Ureter (tissue), 1 donor: ENCODE measurements around the gene SIRPB1. TPM values are rescaled to one million over a fixed set of nuclear protein-coding genes. Genes with fewer than 3 reads are reported as not detected.
"Not testable (repeated sequence)": the region's sequence is repeated elsewhere in the genome, so short reads cannot be mapped to it uniquely, and the experiment has no call there.

Experiments
- DNase-seq: peaks from one replicate; pipeline ENCODE4 v3.0.0-alpha.2; 2020; ENCODE audit warnings: low spot score
- total RNA-seq: library from RNA; stranded (reverse); gene quantifications from one replicate; pipeline ENCODE4 v1.2.4, GENCODE V29; 2023
- donor health status: DM: yes; HTN: yes; CAD: no.

Gene SIRPB1
- total RNA-seq, 1 donor from 2014 or later: 5.9 TPM

DNA sequence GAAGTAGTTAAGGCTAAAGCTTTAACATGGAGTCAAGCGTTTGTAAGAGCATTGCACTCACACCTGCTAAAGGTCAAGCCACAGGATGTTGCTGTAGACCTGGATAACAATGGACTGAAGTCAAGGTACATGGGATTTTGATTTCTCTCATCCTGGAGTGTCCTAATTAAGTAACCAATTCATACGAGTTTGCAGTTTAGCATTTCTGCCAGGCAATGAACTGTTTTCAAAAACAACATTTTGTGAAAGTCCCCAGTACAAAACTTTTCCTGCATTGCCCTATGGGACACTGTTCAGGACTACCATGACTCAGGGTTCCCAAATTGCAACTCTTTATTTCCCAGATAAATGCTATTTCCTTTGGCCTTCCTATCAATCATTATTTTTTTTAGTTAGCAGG lies 17.4 kb upstream of the SIRPB1 start:
- DNase-seq: no peak

- no peak for DNase-seq
Observed at GRCh38 chr20:1636621-1637020, 16.8 kb upstream of the SIRPB1 start.

- no peak for DNase-seq
Observed at GRCh38 chr20:1635291-1635979, 15.6 kb upstream of the SIRPB1 start.

GRCh38 chr20:1633535-1633934 lies 13.7 kb upstream of the SIRPB1 start:
- no peak for DNase-seq

DNA sequence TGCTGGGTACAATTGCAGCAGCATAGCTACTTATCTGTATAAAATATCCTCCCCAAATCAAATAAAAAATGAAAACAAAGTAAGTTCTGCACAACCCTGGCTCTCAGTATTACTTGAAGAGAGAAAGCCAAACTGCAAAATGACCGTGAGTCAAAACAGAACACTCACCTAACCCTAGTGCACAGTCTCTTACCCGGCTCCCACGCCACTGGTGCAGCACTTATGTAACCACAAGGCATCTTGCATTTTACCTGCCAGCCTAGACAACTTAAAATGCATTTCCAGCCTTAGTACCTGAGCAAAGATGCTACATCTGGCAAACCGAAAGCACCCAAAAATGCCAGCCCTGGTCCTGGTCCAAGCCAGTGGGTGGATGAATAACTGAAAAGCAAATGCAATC lies 12.4 kb upstream of the SIRPB1 start:
- DNase-seq: no peak

DNA sequence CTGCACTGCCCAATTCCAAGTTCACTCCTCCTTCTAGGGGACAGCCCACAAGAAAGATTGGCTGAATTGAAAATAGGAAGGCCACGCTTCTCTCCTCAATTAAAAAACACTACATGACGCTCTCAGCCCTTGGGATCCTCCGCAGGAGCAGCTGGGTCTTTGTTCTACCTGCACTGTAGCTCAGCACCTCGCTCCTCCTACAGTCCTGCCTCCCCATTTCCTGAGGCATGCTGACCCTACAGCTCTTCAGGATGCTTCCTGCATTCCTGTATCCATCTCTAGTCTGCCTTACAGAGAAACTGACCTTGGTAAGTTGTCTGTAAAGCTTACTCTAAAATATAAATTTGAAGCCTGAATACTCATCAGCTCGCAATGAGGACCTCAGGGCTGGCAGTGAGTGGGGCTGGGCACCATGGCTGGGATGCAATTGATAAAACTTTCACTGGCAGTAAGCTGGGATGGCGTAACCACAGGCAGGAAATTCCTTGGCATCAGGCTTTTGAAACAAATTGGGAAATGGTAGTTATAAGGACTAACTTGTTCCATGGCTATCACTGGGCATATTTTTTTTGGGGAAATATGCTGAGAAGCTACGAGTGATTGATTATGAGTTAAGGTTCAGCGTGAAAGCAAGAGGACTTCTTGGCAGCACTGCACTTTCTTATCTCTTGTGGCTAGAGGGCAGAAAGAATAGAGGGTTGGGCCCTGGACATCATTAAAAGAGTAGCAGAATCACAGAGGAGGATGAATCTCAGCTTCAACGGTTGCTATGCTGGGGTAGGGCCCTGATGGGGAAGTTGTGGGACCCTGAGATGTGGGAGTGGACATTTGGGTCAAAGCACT lies 11.7 kb upstream of the SIRPB1 start:
- DNase-seq: no peak

DNA sequence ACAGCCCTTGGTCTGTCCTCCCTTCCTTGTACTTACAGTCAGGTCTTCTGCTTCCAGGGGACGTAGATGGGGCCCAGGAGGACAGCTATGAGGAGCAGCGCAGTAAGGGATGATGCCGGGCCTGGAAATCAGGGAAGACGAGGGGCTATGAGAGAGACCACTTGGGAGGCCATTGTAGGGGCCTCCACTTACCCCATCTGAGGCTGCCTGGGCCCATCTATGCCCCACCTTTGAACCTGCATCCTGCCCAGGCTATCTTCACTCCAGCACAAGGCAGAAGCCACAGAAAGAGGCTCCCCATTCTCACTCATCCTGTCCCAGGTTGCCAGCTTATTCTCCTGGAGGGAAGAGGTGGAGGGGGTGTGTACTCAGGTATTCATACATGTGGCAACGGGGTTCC lies 10.4 kb upstream of the SIRPB1 start:
- DNase-seq: no peak

DNA sequence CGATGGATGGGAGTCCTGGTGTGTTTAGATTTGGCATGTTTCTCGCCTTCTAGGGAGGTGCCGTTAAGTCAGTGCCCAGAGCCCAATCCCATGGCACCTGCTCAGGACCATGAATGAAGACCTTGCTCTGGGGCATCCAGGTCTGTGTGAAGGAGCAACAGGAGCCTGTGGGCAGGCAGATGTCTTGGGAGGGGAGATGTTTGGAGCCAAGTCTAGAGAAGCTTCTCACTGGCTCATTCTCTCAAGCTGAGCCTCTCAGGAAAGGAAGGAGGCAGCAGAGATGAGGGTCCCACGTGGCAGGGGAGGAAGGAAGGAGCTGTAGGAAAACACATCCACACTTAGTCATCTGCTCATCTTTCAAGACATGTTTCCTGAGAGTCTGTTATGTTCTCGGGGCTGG lies 9.5 kb upstream of the SIRPB1 start:
- no peak for DNase-seq

DNA sequence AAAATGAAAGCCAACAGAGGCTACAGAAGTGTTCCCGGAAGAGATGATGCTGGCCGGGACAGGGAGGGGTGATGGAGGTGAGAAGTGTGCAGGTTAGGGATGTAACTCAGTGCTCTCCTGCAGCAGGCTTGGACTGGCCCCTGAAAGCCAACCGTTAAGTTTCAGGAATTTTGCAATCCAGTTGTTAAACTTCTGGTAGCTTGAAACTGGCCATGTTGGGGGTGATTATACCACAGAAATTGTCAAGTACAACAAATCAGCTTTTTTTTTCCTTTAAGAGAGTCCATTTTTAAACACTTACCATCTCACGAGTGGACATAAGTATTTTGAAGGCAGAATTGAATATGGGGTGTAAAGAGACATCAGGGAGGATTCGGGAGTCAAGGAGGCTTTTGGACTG lies 8.8 kb upstream of the SIRPB1 start:
- DNase-seq: no peak

GRCh38 chr20:1627200-1627550 lies 7.4 kb upstream of the SIRPB1 start:
- no peak for DNase-seq

DNA sequence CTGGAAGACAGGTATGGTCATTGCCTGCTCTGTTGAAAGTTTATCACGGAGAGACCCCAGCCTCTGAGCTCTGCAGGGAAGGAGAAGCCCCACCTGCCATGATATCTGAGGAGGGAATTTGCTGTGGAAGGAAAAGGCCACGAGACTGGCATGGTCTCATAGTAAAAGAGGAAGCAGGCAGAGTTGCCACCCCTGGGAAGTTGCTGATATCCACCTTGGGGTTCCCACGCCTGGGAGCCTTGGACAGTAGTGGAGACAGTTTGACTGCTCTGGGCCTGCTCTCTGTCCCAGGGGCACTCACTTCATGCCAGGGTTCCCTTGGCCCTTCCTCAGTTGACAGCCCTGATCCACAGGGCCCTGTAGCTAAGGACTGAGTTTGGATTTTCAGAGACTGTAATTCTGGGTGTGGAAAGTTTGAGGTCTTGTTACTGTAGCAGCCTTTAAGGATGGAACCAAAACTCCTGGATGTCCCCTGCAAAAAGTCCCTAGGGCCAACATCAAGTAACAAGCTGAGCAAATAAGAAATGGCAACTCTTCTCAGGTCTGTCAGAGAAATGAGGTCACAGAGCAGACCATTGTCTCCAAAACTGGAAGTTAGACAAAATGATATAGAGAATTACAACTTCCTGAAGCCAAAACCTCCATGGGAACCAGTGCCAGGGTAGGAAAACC lies 6.9 kb upstream of the SIRPB1 start:
- DNase-seq: no peak

DNA sequence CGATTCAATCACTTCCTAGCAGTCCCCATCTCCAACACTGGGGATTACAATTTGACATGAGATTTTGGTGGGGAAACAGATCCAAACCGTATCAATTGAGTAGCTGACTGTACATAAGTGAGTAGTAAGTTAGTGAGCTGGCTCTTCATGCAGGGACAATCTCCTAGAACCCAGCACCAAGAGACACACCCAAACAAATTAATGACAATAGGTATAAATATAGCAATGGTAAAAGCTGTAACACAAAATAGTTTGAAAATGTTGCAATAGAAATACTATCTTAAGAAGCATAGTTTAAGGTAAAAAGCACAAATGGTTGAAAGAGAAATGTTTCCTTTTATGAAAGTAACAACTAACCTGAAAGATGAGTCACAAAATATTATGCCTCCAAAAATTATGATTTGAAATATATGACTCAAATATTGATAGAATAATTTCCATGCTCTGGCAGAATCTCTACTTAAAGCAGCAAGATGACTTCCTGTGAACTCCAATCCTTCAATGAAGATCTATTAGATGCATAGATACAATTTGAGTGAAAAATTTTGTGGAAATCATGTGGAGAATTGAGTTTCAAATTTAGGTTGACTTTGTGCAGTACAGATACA lies 5.4 kb upstream of the SIRPB1 start:
- no peak for DNase-seq

DNA sequence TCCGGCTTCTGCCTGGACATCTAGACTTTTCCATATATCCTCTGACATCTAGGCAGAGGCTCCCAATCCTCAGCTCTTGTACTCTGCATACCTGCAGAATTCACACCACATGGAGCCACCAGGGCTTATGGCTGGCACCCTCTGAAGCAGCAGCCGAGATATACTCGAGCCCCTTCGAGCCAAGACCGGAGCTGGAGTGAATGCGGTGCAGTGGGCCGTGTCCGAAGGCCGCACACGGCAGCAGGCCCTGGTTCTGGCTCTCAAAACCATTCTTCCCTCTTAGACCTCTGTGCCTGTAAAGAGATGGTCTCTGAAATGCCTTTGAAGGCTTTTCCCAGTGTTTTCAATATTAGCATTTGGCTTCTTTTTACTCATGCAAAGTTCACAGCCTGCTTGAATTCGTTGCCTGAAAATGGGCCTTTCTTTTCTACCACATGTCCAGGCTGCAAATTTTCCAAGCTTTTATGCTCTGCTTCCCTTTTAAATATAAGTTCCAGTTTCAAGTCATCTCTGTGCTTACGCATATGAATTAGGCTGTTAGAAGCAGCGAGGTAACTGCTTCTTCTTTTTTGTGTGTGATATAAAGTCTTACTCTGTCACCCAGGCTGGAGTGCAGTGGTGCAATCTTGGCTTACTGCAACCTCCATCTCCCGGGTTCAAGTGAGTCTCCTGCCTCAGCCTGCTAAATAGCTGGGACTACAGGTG lies 3.8 kb upstream of the SIRPB1 start:
- no peak for DNase-seq

- no peak for DNase-seq
Observed at GRCh38 chr20:1622450-1622849, 2.6 kb upstream of the SIRPB1 start.

GRCh38 chr20:1621316-1621715 lies 1.5 kb upstream of the SIRPB1 start:
- no peak for DNase-seq

DNA sequence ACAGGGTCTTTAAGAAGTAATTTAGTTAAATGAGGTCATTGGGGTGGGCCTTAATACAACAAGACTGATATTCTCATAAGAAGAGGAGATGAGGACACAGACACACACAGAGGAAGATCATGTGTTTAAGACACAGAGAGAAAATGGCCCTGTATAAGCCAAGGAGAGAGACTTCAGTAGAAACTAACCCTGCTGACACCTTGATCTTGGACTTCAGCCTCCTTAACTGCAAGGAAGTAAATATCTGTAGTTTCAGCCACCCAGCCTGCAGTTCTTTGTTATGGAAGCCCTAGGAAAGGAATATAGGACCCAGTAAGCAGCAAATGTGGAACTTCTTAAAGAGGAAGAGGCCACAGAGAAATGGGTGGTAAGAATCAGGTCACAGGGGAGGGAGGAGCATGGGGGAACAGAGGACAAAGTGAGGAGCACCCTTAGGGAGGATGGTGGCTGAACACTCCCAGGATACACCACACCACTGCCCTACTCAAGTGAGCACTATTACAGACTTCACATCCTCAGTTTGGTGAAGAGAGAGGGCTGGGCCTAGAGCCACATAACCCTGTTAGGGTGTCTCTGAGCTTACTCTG lies 762 bp downstream of the SIRPB1 start:
- DNase-seq: no peak

DNA sequence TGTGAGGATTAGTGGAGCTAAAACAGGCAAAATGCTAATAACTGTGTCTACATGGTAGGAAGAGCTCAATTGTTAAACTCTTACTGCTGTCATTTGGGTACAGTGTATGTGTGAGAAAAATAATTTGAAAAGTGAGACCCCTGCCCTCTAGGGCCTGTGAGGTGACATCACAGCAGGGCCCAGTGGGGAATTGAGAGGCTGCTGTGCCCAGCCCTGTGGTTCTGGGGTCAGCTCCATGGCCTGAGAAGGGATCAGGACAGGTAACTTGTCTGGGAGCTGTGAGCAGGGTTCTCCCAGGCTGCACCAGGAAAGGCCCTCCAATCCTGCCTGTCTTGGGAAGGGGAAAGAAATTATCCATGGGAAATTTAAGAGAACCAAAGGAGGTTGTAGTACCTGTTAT lies 1.3 kb downstream of the SIRPB1 start:
- DNase-seq: no peak

- DNase-seq: no peak
Observed at GRCh38 chr20:1616858-1617434, 2.9 kb downstream of the SIRPB1 start.

GRCh38 chr20:1610404-1610803 lies 9.4 kb downstream of the SIRPB1 start:
- DNase-seq: not testable (repeated sequence)

DNA sequence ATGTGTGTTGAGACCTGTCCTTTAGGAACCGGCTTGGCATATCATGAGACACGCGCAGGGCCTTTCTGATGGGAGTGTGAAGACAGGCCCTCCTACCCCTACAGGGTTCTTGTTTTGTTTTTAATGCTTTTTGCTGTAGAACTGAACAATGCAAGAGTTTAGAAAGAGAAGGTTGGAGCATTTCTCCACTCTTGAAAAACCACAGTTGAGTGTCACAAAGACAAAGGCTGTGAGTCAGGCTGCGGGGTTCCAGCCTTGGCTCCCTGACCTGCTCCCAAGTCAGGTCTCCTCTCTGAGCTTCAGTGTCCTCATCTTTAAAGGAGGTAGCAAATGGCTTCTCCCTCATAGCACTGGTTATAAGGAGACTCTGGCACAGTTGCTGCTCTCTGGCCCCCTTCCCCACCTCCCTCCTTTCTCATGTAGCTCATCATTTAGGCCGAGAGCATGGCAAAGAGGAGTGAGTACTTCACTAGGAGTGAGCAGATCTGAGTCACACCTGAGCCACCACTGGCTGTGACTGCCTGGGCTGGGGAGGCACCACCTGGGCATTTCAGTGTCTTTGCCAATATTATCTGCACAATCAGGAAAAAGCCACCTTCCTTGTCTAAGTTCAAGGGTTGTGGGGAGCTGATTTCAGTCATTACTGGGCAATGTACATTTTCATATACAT lies 11.0 kb downstream of the SIRPB1 start:
- not testable (repeated sequence) for DNase-seq

- no peak for DNase-seq
Observed at GRCh38 chr20:1600736-1601135, 19.1 kb downstream of the SIRPB1 start.
